Hepatocyte (in vitro differentiated cells): Measurements from ENCODE around the gene RIN3.

Experiments
- EZH2 ChIP-seq: fragments of 200-600 bp; sonication (generic); IDR thresholded peaks from 2 replicates; pipeline ENCODE4 v1.6.1; 2016; ENCODE audit warnings: antibody characterized with exemption, mild to moderate bottlenecking, borderline replicate concordance
- TF ChIP-seq, protein P1 (sequence below): fragments of 200-600 bp; sonication (generic); IDR thresholded peaks from 2 replicates; pipeline ENCODE4 v1.5.1; 2016; ENCODE audit warnings: antibody characterized with exemption, mild to moderate bottlenecking; ENCODE audit not compliant: poor library complexity

DNA sequence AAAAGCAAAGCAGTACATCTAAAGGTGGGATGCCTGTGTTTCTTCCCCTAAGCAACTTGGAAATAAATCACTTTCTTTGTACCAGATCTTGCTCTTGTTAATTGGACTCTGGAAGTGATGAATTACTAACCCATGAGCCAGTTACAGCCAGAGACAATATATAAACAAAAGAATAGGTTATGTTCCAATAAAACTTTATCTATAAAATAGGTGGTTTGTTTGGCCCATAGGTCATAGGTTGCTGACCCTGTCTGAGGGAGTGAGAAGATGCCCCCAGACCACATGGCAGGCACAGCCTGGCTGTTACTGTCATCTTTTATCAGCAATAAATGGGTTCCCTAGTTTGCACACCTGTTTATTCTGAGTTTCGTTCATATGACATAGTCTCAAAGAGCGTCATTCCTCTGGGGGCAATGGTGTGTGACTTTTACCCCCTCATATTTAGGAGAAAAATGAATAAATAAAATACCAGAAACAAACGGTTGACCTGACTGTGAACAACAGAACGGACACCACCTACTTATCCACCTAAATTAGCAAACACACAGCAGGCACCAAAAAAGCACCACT, 224.1 kb downstream of the RIN3 start:
- TF ChIP-seq, protein P1, sequence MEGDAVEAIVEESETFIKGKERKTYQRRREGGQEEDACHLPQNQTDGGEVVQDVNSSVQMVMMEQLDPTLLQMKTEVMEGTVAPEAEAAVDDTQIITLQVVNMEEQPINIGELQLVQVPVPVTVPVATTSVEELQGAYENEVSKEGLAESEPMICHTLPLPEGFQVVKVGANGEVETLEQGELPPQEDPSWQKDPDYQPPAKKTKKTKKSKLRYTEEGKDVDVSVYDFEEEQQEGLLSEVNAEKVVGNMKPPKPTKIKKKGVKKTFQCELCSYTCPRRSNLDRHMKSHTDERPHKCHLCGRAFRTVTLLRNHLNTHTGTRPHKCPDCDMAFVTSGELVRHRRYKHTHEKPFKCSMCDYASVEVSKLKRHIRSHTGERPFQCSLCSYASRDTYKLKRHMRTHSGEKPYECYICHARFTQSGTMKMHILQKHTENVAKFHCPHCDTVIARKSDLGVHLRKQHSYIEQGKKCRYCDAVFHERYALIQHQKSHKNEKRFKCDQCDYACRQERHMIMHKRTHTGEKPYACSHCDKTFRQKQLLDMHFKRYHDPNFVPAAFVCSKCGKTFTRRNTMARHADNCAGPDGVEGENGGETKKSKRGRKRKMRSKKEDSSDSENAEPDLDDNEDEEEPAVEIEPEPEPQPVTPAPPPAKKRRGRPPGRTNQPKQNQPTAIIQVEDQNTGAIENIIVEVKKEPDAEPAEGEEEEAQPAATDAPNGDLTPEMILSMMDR = no peak
- no peak for TF ChIP-seq EZH2
